ENCODE measurements around the gene DCAF5.

Gene DCAF5

DNA sequence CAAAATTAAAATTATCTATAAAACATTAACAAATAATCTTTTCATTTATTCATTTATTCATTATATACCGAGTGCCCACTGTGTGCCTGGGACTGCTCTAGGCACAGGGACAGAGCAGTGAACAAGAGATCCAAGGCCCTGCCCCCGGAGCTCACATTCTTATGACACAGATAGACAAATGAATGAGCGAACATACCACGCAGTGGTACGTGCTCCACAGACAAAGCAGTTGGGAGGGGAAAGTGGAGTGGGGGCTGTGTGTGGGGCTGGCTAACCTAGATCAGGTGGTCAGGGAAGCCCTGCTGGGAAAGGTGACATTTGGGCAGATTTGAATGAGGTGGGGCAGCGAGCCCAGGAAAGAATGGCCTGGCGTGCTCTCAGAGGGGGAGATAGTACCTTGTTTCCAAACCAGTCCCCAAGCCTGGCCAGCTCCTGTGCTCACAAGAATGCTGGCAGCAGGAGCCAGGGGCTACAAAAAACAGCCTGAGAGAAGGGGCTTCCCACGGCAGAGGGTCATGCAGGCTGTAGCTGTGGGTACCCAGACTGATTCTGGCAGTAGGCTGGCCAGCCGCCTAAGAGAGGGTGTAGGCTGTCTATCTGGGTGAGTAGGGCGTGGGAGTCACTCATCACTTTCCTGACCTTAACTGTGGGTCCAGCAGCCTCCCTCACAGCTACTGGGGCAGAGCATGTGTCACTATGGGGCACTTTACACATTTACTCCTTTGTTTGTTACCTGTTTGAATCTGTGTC, 116.0 kb downstream of the DCAF5 start:
- H3K27me3 ChIP-seq (ENCODE audit: insufficient read depth, poor library complexity, severe bottlenecking) = no peaks in the 10 kb centered on the region
- TF ChIP-seq POLR2AphosphoS5 (IDR thresholded peaks at IDR 0.05; ENCODE audit: low read depth) (no peak), SPI1 (IDR thresholded peaks at IDR 0.05; ENCODE audit: borderline replicate concordance, low read depth) (no peak), CTCF (IDR thresholded peaks at IDR 0.05; ENCODE audit: insufficient read depth, low read length) (no peak), GABPA (IDR thresholded peaks at IDR 0.05; ENCODE audit: low read depth) (no peak)
- TF ChIP-seq, protein P1, sequence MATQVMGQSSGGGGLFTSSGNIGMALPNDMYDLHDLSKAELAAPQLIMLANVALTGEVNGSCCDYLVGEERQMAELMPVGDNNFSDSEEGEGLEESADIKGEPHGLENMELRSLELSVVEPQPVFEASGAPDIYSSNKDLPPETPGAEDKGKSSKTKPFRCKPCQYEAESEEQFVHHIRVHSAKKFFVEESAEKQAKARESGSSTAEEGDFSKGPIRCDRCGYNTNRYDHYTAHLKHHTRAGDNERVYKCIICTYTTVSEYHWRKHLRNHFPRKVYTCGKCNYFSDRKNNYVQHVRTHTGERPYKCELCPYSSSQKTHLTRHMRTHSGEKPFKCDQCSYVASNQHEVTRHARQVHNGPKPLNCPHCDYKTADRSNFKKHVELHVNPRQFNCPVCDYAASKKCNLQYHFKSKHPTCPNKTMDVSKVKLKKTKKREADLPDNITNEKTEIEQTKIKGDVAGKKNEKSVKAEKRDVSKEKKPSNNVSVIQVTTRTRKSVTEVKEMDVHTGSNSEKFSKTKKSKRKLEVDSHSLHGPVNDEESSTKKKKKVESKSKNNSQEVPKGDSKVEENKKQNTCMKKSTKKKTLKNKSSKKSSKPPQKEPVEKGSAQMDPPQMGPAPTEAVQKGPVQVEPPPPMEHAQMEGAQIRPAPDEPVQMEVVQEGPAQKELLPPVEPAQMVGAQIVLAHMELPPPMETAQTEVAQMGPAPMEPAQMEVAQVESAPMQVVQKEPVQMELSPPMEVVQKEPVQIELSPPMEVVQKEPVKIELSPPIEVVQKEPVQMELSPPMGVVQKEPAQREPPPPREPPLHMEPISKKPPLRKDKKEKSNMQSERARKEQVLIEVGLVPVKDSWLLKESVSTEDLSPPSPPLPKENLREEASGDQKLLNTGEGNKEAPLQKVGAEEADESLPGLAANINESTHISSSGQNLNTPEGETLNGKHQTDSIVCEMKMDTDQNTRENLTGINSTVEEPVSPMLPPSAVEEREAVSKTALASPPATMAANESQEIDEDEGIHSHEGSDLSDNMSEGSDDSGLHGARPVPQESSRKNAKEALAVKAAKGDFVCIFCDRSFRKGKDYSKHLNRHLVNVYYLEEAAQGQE (IDR thresholded peaks at IDR 0.05; ENCODE audit: insufficient replicate concordance, low read depth) = no peak
- H3K4me3 ChIP-seq (replicated peaks; ENCODE audit: insufficient read depth, low read length) = no peak overlapping the region
- no peak overlapping the region for H3K27ac ChIP-seq (replicated peaks)
- no peak for DNase-seq (ENCODE audit: low read depth in 1 of 2, low spot score in 1 of 2)

- Histone ChIP-seq H3K4me3 (replicated peaks; ENCODE audit: insufficient read depth, low read length) (no peak overlapping the region), H3K27me3 (ENCODE audit: insufficient read depth, poor library complexity, severe bottlenecking) (no peaks in the 10 kb centered on the region), H3K27ac (replicated peaks) (no peak overlapping the region)
- DNase-seq (ENCODE audit: low read depth in 1 of 2, low spot score in 1 of 2) = no peak
- TF ChIP-seq SPI1 (IDR thresholded peaks at IDR 0.05; ENCODE audit: borderline replicate concordance, low read depth) = no peak
- TF ChIP-seq GABPA (IDR thresholded peaks at IDR 0.05; ENCODE audit: low read depth) = no peak
- no peak for TF ChIP-seq POLR2AphosphoS5 (IDR thresholded peaks at IDR 0.05; ENCODE audit: low read depth)
- TF ChIP-seq, protein P1 (IDR thresholded peaks at IDR 0.05; ENCODE audit: insufficient replicate concordance, low read depth) = no peak
Measured at GRCh38 chr14:69034612-69035262, 118.2 kb downstream of the DCAF5 start.

DNA sequence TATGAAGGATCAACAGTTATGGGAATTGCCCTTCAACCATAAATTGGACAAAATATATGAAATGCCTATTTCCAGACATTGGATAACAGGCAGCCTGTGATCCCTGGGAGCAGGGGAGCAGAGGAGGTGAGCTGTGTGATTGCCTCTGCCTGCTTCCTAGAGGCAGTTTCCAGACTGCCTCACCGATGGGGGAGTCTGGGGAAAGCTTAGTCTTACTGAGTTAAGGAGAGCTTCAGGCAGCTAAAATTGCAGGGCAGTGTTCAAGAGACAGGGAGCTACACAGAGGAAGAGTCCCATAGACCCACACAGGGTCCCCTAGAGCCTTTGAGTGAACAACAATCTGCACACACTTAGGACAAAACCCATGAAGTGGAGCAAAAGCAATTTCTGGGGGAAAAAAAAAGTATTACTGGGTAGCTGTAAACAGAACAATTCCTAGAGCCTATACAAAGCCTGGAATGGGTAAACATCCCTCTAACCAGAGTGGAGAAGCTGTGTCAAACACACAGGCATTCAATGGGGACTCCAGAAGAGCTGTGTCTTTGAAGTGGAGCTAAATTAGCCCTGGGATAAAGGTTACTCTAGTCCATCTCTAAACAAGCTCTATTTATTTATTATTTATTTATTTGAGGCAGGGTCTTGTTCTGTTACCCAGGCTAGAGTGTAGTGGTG, 125.5 kb downstream of the DCAF5 start:
- Histone ChIP-seq H3K27me3 (ENCODE audit: insufficient read depth, poor library complexity, severe bottlenecking) (no peaks in the 10 kb centered on the region), H3K4me3 (replicated peaks; ENCODE audit: insufficient read depth, low read length) (no peak overlapping the region), H3K27ac (replicated peaks) (no peak overlapping the region)
- no peak for DNase-seq (ENCODE audit: low read depth in 1 of 2, low spot score in 1 of 2)
- TF ChIP-seq GABPA (IDR thresholded peaks at IDR 0.05; ENCODE audit: low read depth) (no peak), SPI1 (IDR thresholded peaks at IDR 0.05; ENCODE audit: borderline replicate concordance, low read depth) (no peak), POLR2AphosphoS5 (IDR thresholded peaks at IDR 0.05; ENCODE audit: low read depth) (no peak), CTCF (IDR thresholded peaks at IDR 0.05; ENCODE audit: insufficient read depth, low read length) (no peak)
- TF ChIP-seq, protein P1 (IDR thresholded peaks at IDR 0.05; ENCODE audit: insufficient replicate concordance, low read depth) = no peak

Measured in HL-60 (cell line).